Measurements from ENCODE around the gene COL15A1. TPM values are rescaled to one million over a fixed set of nuclear protein-coding genes. Genes with fewer than 3 reads are reported as not detected.
A peak's percentile ranks its signal among the peaks of the same experiment; 100 is the strongest.

Gene COL15A1
- total RNA-seq, 1 experiment from 2014 or later, result 4.2 TPM

DNA sequence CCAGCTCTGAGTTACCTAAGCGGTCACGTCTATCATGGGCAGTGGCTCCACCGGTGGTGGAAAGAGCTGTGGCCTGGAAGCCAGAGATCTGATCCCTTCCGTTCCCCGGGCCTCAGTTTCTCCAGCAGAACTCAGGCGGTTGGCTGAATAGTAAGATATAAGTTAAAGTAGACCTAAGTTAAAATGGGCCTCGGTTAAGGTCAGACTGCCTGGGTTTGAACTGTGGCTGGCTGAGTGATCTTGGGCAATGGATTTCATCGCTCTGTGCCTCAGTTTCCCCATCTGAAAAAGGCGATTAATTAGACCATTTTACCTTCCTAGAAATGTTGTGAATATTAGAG, 997 bp downstream of the COL15A1 start:
- no peak for DNase-seq (ENCODE audit: low read depth)

DNA sequence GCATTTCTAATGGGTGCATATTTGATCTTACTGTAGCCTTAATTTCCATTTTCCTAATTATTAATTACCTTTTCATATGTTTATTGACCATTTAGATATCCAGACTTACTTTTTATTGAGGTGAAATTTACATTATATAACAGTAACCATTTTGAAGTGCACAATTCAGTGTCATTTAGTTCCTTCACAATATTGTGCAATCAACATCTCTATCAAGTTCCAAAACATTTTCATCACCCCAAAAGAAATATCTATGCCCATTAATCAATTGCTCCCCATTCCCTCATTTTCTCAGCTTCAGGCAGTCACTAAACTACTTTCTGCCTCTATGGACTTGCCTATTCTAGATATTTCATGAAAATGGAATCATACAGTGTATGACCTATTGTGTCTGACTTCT, 5.9 kb downstream of the COL15A1 start:
- no peak for DNase-seq (ENCODE audit: low read depth)

DNA sequence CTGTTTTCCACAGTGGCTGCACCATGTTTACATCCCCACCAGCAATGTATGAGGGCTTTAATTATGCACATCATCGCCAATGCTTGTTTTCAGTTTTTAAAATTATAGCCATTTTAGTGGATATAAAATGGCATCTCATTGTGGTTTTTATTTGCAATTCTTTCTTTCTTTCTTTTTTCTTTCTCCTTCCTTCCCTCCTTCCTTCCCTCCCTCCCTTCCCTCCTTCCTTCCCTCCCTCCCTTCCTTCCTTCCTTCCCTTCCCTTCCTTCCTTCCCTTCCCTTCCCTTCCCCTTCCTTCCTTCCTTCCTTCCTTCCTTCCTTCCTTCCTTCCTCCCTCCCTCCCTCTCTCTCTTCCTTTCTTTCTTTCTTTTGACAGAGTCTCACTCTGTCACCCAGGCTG, 6.6 kb downstream of the COL15A1 start:
- no peak for DNase-seq (ENCODE audit: low read depth)

DNA sequence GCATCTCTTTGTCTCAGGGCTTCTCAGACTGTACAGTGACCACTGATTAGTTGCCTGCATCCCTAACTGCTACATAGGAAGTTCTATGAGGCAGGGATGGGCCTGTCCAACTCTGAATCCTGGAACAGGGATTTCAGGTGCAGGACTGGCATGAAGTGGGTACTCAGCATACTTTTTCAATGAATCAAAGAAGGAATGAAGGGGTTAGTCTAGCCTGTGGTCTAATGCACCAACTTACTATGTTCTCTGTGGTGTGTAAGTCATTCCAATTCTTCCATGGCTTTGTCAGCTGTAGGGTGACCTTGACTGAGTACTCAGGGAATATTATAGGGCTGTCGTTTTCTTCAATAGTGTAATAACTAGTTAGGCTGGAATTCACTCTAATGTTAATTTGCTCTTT, 8.3 kb downstream of the COL15A1 start:
- peak; percentile 38 for DNase-seq (ENCODE audit: low read depth)

DNA sequence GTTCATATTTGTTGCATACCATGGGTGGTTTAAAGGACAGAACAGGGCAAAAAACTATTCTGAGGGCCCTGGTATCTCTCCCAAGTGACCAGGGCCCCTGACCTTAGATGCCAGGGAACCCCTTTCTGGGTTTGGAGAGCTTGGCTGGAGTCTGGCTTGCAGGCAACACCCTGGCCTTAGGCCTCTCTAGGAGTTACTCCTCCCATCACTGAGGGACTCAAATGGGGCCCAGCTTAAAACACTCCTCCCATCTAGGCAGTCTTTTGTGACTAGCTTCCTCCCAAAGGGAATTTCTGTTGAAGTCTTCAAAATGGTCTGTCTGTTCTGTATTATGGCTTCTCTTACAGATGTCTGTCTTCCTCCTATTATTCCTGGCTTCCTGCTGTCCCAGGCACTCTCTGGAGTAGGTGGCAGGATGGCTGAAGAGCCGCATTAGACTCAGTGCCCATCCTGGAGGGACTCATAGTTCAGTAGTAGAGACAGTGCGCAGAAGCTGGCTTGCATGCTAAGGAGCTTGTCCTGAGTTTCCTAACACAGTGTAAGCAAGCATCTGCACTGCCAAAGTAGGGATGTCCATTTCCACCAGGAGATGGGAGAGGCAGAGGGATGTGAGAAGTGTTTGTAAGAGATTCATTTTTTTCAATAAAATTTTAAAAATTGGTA, 10.0 kb downstream of the COL15A1 start:
- DNase-seq (ENCODE audit: low read depth), result no peak

DNA sequence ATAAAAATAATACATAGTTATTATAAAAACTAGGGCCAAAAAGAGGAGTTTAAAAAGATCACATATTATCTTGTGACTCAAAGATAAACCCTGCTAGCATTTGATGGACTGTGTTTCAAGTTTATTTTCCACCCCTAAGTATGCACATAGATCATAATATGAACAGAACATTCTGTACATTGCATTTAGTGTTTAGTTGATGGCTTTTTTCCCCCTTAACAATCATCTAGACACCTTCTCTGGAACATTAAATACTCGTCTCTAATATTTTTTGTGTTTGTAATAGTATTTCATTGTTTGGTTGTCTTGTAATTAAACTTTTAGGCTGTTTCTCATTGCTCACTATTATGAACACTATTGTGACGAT, 10.5 kb downstream of the COL15A1 start:
- no peak for DNase-seq (ENCODE audit: low read depth)

DNA sequence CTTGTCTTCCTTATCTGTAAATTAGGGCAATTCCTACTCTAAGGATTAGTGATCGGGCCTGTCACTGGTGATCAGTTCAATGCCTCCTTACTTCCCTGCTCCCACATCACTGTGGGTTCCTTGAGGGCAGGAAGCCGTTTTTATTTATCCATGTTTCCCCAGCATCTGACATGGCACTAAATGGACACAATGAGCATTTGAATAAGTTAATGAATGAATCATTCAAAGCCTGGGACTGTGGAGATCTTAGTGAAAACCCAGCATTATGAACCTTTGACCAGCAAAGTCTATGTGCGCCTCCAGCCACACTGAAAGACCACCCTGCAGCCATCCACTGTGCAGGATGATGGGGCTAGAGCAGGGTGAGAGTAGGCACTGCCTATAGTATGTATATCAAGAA, 11.6 kb downstream of the COL15A1 start:
- DNase-seq (ENCODE audit: low read depth), result no peak

DNA sequence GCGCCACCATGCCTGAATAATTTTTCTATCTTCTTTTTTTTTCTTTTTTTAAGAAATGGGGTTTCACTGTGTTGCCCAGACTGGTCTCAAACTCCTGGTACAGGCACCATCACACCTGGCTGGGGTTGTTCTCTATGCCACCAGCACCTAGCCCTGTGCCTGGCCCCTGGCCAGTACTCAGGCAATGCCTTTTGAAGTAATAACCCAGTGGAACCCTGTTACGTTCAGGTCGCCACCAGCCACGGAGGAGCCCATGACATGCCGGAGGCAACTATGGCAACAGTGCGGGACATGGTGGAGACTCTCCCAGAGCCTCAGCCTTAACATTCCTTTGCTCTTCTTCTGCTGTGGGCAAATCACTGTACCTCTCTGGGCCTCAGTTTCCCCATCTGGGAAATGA, 14.1 kb downstream of the COL15A1 start:
- no peak for DNase-seq (ENCODE audit: low read depth)

DNA sequence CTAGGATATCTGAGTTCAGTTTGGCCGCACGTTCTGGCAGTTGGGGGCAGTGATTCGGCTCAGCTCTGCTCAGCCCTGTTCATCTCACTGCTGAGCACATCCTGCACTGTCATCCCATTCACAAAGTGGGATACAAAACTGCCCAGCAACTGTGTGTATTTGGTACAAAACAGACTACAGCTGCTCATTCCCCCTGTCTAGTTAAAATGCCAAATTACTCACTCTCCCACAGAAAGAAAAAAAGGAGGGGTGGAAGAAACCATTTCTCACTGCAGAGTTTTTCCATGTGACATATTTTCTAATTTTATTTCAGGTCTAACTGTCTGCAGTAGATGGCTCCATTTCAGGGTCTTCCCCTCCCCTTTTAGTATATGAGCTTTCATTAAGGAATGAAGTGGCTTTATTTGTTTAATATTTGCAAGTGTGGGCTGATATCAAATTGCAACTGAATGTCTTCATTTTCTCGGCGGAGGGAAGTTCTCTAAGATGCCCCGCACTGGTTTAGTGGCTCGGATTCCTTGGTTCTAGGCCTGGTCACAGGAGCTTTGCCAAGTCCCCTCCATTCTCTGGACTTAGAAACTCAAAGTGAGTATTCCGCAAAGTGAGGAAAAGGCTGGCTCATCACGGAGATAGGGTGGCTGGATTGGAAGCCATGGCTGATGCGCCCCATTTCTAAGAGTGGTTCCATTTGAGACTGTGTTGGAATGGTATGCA, 14.7 kb downstream of the COL15A1 start:
- peak; percentile 83 for DNase-seq (ENCODE audit: low read depth)

DNA sequence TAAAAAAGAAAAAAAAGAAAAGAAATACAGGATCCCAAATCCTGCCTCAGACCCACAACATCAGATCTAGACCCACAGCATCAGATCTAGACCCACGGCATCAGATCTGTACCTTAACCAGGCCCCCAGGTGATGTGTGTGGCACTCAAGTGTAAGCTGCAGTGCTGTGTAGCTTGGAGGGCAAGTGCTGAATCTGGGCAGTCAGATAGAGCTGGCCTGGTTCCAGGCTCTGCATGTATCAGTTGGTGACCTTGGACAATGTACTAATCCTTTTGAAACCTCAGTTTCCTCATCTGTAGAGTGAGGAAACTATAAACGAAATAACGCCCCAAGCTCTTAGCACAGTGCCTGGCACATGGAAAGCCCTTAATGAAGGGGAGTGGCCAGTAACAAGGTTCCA, 16.7 kb downstream of the COL15A1 start:
- DNase-seq (ENCODE audit: low read depth), result no peak

DNA sequence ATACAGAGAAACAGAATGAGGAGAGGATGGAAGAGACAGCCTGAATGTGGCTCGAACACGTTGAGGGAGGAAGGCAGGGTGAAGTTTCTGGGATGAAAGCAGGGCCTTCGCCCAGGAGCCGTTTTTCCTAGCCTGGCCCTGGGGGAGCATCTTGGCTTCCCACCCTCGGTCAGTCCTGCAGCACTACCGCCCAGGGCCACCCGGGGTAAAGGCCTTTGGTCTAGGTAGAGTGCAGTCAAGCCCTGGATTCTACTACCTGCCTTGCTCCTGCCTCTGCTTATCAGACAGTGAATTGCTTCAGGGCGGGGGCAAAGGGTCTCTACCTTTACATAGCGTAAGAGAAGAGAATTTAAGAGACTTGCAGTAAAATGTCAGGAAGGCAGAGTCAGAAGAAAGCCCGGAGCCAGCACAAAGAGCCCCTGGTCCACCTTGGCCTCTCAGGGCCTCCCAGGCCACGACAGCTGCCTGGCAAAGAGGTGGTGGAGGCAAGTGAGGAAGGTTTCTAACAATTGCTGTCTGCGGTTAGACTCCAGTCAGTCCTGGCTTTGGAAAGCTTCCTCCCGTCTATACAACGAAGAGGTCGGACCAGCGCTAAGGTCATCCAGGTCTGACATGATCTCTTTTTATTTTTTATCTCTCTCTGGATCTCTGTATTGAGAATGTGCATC, 17.9 kb downstream of the COL15A1 start:
- DNase-seq (ENCODE audit: low read depth), result no peak

DNA sequence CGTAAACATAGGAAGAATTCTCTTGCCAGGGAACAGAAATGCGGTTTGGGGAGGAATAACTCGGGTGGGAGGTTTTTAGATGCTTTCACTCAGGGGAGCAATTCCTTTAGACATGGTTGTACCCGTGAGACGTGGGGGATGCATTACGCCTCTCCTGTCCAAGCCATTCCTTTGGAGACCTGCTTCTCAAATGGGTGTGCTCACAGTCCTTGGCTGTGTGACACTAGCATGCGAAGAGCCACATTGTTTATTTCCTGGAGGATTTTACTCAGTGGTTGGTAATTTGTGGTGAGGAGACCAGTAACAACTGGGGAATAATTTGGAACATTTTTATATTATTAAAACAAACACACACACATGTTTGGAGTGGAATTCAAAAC, 18.5 kb downstream of the COL15A1 start:
- peak; percentile 97 for DNase-seq (ENCODE audit: low read depth)

DNA sequence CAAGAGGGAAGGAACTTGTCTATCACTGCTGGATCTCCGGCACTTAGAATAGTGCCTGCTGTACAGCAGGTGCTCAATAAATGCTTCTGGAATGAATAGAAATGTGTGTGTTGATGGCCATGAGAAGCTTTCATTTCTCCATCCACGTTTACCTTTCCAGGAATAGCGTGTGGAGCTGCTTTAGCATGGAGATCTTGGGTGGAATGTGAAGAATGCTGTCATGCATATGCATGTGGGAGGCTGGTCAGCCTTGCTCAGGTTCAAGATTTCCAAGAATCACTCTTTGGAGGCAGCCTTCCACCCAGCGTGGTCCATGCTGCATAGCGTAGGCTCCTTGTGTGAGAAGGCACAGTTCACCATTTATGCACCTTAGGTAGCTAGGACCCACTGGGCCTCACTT, 19.2 kb downstream of the COL15A1 start:
- peak; percentile 67 for DNase-seq (ENCODE audit: low read depth)

DNA sequence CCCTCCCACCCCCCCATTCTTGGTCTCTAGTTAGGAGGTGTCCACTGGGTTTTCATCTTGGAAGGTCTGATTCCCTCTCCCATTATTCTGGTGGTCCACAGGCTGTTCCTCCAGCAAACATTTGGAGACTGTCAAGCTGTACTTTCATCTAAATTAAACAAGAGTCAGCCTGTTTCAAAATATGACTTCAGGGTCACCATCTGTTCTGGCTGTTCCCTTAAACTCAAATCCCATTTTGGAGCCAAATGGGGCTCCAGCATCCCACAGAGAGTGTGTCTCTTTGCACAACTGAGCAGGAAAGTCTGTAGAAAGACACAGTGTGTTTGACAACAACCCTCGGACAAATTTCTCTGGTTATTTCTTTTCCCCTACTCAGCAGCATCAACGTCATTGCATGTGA, 20.5 kb downstream of the COL15A1 start:
- DNase-seq (ENCODE audit: low read depth), result no peak

DNA sequence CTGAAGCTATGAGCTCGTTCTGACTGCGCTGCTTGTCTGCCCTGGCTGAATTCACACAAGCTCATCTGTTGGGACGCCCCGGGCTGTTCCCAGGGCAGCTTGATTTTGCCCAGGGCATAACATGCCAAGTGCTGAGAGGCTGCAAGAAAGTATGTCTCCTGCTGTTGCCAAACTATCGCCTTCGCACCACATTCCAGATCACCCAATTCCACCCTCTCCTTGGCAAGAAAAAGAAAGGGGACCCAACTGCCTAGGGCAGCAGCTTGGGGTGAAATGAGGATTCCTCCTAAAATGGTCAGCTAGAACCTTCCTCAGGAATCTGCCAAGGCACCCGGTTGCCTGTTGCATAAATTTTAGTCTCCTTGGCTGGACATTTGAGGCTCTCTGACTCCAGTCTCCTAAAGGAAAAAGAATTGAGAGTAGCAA, 21.2 kb downstream of the COL15A1 start:
- DNase-seq (ENCODE audit: low read depth), result no peak

DNA sequence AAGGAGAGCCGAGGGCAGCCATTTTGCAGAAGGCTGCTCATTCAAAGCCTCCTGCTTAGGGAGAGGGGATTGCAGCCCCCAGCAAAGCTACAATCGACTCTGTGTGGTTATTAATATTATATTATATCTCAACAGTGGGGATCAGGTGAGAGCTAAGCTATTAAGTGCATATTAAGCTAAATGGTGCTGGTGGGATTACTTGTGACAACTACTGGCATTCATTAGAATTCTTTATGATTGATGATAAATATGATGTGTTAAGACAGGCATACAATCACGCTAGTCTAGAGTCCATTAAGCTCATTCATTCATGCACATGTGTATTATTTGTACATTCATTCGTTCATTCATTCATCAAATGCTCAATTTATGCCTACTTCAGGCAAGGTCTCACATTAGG, 23.0 kb downstream of the COL15A1 start:
- no peak for DNase-seq (ENCODE audit: low read depth)

DNA sequence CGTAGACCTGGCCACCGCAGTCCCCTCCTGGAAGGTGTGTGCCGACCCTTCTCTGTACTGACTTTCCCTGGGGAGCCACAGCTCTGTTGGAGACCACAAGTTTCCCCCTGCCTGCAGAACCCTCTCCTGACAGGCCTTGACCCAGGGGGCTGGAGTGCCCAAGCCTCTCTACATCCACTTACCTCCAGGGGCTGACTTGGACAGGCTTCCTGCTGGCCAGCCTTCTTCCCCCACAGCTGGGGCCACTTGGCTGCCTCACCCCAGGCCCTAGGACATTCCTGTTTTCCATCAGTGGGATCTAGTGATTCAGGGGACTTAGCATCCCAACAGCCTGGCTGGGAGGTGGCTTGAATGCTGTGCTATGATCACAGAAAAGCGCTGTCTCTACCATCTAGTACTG, 23.6 kb downstream of the COL15A1 start:
- no peak for DNase-seq (ENCODE audit: low read depth)

DNA sequence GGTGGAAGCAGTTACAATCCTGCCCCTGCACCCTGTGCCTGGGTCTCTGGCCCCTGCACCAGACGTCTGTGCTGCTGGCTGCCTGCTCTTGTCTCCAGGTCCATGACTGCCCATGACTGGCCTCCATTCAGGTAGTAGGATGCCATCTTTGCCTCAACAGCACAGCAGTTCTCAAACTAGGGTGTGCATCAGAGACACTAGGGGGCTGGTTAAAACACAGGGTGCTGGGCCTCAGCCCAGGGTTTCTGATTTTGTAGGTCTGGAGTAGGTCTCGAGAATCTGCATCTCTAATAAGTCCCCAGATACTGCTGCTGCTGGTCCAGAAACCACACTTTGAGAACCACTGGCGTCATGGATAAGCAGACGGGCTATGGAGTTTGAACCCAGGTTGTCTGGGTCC, 24.0 kb downstream of the COL15A1 start:
- no peak for DNase-seq (ENCODE audit: low read depth)

DNA sequence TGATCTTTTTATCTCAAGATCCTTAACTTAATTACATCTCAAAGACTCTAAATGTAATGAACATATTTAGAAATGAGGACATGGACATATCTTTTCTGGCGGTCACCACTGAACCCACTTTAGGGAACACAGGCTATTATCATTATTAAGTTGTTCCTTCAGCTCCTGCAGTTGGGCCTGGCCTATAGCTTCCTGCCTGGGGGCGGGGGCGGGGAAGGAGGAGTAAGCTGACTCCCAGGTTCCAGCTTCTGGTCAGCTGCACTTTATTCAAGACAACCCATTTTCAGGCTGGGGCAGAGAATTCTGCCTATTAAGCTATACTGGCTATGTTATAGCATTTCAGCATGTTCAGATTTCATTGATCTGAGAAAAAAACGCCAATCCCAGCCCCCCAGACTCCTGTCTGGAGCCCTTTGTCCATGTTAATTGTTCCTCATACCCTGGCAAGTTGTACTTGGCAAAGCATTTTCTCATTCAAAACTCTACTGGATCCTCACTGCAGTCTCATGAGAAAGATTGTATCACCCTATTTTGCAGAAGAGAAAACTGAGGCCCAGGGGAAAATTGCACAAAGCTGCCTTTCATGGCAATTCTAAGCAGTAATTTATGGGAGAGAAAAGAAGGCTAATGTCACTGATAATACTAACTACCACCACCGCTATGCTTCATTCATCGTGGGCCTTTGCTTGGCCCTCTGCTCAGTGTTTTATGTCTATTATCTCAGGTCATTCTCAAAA, 25.1 kb downstream of the COL15A1 start:
- DNase-seq (ENCODE audit: low read depth), result no peak

DNA sequence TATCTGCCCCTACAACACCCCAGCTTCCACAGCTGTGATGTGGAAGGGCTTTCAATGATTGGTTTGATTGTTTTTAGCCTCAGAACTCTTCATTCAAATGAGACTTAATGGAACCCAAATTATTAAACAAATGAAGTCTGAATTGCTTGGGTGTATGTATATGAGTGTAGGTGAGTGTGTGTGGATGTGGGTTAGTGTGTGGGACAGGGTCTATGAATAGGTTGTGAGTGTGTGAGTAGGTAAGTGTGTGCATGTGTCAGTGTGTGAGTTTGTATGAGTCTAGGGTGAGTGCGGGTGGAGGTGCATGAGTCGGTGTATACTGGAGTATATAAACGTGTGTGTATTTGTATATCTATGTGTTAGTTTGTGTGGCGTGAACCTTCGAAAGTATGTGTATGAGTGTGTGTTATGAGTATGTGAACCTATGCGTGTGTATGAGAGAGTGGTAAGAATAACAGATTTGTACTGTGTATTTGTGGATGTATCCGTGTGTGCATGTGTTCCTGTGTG, 26.9 kb downstream of the COL15A1 start:
- no peak for DNase-seq (ENCODE audit: low read depth)

DNA sequence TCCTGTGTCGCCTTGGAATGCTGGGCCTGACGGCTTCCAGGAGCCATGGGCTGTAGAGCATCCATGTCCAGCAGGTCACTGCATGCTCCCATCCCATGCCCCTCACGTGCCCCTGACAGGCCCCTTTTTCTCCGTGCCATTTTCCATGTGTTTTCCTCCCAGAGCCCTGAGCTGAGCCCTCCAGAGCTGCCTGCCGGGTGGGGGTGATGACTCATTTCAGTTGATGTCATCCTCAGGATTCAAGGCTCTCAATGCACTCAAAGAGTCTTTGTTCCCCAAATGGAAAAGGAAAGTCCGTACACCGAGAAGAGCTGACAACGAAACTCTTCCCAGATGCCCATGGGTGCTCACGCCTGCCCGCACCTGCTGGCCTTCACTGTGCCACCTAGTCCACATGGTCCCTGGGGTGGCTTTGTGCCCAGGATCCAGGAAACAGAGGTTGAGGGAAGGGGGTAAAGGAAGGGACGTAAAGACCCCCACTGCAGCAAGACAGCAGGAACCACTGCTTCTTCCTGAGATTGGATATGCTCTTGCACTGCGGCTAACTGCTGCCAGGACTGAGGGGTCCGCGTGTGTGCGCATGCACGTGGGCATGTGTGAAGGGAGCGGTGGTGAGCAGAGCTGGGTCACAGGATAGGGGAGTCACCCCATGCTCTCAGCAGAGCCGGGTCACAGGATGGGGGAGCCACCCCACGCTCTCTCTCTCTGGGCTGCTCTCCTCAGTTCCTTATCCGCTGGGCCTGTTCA, 27.6 kb downstream of the COL15A1 start:
- DNase-seq (ENCODE audit: low read depth), result peak; percentile 80

DNA sequence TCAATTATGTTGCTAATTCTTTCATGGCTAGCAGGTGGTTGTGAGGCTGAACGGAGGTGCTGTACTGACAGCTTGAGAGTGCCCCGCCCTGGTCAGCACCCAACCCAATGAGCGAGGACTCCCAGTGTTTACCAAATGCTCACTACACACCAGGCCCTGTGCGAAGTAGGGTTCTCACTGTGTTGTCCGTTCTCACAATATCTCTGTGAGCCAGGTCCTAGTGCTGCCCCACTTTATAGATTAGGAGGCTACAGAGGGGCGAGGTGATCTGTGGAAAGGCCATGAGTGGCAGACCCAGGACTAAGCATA, 28.2 kb downstream of the COL15A1 start:
- DNase-seq (ENCODE audit: low read depth), result no peak
